Suppressor macrophage (primary cell): ENCODE data around the gene CACNA1B.

Source experiments
- DNase-seq, 4 experiments: peaks; one replicate each; pipeline ENCODE4 v3.0.0-alpha.2; 2020 to 2022

The CACNA1B gene

DNA sequence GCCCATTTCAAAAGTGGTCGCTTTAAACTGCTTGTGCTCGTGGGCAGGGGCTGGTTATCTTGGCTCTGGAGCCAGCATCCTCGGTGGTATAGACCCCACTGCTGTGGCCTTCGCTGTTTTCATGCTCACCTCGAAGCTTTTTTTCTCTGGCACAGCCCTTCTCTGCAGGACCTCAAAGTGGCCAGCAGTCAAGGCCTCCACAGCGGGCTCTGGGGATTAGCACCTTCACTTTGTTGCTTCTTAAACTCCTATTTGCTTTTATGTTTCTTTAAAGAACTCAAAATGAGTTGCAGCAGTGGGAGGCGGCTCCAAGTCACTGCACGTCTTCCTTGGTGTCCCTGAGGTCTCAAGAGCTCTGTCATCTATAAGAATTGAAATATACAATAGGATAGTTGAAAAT is 165.1 kb downstream of the CACNA1B start:
- DNase-seq: no peak

DNA sequence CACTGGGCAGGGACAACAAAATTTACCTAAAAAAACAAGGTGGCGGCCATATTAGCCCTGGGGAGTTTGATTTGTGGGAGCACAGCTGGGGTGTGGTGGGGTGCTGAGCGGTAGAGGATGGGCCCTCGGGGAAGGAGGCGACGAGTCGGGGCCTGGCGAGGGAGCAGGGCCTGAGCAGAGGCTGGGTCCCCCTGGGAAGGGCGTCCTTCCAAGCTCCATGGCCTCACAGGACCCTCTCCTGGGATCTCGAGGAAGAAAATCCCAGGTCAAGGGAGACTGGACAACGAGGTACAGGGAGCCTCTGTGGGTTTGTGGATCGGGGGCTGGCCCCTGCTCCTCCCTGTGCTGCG is 165.5 kb downstream of the CACNA1B start:
- DNase-seq: no peak

DNA sequence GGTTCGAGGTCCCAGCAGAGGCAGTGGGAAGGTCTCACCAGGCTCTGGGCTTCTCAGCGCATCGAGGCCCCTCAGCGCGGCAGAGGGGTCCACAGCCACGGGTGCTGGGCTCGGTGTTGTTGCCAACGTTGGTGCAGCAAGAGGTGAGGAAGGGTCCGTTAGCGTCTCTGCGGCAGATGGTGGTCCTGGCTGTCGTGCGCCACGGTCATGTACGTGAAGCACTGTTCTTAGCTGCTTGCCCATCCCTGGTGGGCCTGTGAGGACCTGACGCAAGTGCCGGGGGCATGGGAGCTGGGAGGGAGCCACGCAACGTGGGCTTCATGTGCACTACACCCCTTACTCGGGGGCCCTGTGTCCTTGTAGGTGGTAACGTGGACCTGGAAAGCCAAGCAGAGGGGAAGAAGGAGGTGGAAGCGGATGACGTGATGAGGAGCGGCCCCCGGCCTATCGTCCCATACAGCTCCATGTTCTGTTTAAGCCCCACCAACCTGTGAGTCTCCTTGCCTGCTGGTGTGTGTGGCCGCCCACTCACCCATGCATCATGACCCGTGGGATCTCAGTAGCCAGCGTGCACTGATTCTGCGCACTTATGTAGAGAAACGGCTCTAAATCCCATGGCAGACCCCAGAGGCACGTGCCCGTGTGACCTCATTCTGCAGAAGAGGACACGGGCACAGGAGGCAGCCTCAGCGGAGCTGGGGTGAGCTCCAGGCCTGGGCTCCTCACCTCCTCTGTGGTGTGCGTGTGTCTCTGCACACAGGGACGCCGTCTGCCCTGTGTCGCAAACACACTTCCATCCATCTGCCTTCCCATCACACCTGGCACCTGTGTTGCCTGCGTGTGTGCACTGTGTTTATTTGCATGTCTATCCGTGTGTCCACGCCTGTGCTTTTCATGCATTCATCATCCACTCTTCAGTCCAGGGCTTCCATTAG is 166.1 kb downstream of the CACNA1B start:
- no peak for DNase-seq

- no peak for DNase-seq
Observed at GRCh38 chr9:138044485-138045383, 167.2 kb downstream of the CACNA1B start.

- DNase-seq: no peak
Observed at GRCh38 chr9:138045541-138046490, 168.2 kb downstream of the CACNA1B start.

GRCh38 chr9:138046641-138047301 is 169.2 kb downstream of the CACNA1B start:
- no peak for DNase-seq

DNA sequence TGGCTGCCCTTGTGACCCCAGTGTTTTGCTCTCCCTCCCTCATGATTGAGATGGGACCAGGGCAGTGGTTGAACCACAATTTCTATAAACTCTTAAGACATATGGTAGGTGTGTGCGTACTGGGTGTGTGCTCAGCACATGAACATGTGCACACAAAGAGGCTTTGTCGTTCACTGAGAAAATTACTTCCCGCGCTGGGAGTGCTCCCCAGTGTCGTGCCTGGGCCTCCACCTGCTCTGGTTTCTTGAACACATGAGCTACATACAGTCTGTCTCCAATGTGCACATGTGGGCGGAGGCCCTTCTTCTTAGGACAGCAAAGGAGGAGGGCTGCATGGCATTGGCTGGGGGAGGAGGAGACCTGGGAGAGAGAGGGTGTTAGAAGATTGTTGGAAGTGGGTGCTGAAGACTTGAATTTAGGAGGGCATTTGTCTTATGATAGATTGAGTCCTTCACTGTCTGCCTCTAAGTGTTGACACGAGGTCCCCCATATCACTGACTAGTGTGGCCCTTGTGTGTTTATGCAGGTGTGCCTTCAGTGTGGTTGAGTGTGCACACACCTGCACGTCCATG is 170.0 kb downstream of the CACNA1B start:
- no peak for DNase-seq

DNA sequence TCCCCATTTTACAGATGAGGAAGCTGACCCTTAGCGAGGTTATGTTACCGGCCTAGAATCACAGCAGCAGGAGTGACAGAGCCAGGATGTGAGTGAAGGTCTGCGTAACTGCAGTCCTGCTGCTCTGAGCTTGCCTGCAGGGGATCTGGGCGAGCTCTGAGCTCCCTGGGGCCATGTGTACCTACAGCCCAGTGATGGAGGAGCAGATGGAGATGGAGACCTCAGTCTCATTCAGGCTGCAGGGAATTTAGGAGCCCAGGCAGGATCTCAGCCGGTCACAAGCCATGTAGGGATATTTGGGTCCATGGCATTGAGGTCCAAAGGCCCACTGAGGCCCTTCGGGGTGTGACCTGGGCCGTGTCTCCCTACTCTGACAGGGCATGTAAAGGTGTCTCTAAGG is 170.6 kb downstream of the CACNA1B start:
- DNase-seq: peak in 2 of 4 experiments; percentile 5 to 7

GRCh38 chr9:138049085-138049778 is 171.7 kb downstream of the CACNA1B start:
- DNase-seq: no peak

GRCh38 chr9:138049779-138050471 is 172.3 kb downstream of the CACNA1B start:
- no peak for DNase-seq

DNA sequence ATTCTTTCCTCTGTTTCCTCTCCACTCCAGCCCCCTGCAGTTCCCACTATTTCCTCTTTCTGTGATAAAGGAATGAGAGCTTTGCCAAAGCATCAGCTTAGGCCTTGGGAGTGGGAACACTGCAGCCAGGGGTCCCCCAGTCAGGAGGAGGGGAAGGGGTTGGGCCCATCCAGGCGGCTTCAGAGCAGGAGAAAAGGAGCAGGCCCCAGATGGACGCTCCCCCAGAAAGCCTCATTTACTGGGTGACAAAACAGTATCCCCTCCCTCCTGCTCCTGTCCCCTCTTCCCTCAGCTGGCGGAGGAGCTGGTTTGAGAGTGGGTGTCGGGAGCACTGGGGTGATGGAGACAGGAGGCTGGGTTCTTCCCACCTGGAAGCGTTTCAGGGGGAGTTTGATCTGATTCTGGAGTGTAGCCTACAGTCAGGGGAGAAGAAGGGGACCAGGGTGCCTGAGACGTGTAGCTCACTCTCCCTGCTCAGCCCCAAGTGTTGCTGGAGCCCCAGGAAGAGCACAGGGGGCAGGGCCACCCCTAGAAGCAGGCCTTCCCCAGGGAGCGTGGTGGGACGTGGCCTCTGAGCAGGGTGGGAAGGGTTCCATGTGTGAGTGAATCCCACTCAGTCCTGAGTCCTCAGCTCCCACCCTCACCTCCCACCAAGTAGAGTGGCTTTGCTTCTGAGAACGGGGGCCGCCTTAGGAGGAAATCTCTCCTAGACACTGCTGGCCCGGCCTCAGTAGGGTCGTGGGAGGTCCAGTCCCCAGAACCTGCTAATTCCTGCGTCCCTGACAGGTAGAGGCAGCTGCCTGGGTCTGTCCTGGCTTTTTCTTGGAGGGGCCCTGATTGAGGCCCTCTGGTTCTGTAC is 173.1 kb downstream of the CACNA1B start:
- no peak for DNase-seq

GRCh38 chr9:138051586-138052321 is 174.2 kb downstream of the CACNA1B start:
- no peak for DNase-seq

GRCh38 chr9:138052322-138052615 is 174.7 kb downstream of the CACNA1B start:
- DNase-seq: no peak

- DNase-seq: no peak
Observed at GRCh38 chr9:138052635-138053320, 175.2 kb downstream of the CACNA1B start.

- DNase-seq: no peak
Observed at GRCh38 chr9:138053321-138053868, 175.8 kb downstream of the CACNA1B start.

DNA sequence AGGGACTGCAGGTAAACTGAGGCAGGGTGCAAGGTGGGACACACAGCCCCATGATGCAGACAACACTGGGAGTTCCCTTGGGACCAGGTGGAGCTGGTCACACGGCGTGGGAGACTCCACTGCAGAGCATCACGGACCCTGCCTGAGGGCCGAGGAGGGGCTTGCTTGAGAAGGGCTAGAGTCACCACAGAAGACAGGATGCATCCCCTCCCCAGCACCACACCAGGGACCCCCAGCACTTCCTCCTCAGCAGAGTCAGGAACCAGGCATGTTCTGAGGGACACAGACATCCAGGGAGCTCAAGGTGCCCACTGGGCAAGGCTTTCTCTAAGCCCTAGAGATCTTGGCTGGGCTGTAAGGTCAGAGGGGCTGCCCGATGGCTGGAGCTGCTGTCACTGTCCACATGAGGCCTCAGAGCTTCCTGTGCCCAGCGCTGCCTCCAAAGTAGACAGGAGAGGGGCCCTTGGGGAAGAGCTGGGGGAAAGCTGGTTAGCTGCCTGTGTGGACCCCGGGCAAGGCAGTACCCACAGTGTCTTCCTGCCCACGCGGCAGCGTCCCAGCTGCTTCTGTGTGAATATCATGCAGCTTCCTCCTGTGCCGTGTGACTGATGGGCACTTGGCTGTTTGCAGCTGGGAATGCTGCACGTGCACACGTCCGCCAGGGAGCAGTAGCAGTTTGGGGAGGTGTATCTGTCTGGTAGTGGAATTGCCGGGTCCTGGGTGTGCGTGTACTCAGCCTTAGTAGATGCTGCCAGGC is 176.6 kb downstream of the CACNA1B start:
- peak in 2 of 4 experiments; percentile 4 to 8 for DNase-seq

DNA sequence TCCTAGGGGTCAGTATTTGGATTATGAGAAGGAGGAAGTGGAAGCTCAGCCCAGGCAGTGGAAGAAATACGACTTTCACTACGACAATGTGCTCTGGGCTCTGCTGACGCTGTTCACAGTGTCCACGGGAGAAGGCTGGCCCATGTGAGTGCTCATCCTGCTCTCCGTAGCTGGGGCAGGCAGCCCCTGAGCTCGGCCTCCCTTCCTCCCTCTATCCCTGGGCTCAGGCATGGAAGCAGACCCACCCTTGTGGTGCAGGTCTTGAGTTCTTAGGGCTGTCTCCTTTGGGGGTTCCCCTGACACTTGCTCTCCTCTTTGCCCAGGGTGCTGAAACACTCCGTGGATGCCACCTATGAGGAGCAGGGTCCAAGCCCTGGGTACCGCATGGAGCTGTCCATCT is 180.1 kb downstream of the CACNA1B start:
- DNase-seq: no peak
